ENCODE data around the gene APOM. TPM values are rescaled to one million over a fixed set of nuclear protein-coding genes. Genes with fewer than 3 reads are reported as not detected.
A peak's percentile ranks its signal among the peaks of the same experiment; 100 is the strongest.

APOM gene
- total RNA-seq, 1 experiment from 2014 or later = 3.5 TPM

- no peak for TF ChIP-seq ERG (CRISPR knock-in tag; IDR thresholded peaks at IDR 0.05)
- no peak for TF ChIP-seq ZNF416 (CRISPR knock-in tag; IDR thresholded peaks at IDR 0.05)
- TF ChIP-seq GABPB1 (CRISPR knock-in tag; IDR thresholded peaks at IDR 0.05) = peak; percentile 76; the same call in 1 of the 2 replicates
- TF ChIP-seq SMAD3 (CRISPR knock-in tag; IDR thresholded peaks at IDR 0.05; ENCODE audit: borderline replicate concordance) = peak; percentile 71; the same call in 1 of the 2 replicates
- no peak for TF ChIP-seq PRRX2 (CRISPR knock-in tag; IDR thresholded peaks at IDR 0.05)
- no peak for TF ChIP-seq FOXJ3 (CRISPR knock-in tag; IDR thresholded peaks at IDR 0.05; ENCODE audit: borderline replicate concordance)
- no peak for TF ChIP-seq E2F4 (CRISPR knock-in tag; IDR thresholded peaks at IDR 0.05; ENCODE audit: borderline replicate concordance, low read depth)
- TF ChIP-seq RELA (CRISPR knock-in tag; IDR thresholded peaks at IDR 0.05; ENCODE audit: borderline replicate concordance) = no peak
- no peak for TF ChIP-seq MLX (CRISPR knock-in tag; IDR thresholded peaks at IDR 0.05)
- no peak for TF ChIP-seq ZMAT4 (CRISPR knock-in tag; IDR thresholded peaks at IDR 0.05)
- no peak for TF ChIP-seq ZNF423 (CRISPR knock-in tag; IDR thresholded peaks at IDR 0.05)
- TF ChIP-seq ZNF263 (CRISPR knock-in tag; IDR thresholded peaks at IDR 0.05; ENCODE audit: low read depth) = no peak
- no peak for TF ChIP-seq TP53 (CRISPR knock-in tag; IDR thresholded peaks at IDR 0.05)
- TF ChIP-seq ZNF219 (CRISPR knock-in tag; IDR thresholded peaks at IDR 0.05; ENCODE audit: borderline replicate concordance) = no peak
- TF ChIP-seq RORB (CRISPR knock-in tag; IDR thresholded peaks at IDR 0.05) = no peak
- TF ChIP-seq CTCF (IDR thresholded peaks at IDR 0.05) = no peak
- TF ChIP-seq ZNF671 (CRISPR knock-in tag; IDR thresholded peaks at IDR 0.05) = no peak
- no peak for TF ChIP-seq NFE2L1 (CRISPR knock-in tag; IDR thresholded peaks at IDR 0.05)
- no peak for TF ChIP-seq ZSCAN18 (CRISPR knock-in tag; IDR thresholded peaks at IDR 0.05)
- TF ChIP-seq SMAD4 (CRISPR knock-in tag; IDR thresholded peaks at IDR 0.05) = no peak
Observed at GRCh38 chr6:31665501-31666336, 10.0 kb downstream of the APOM start, which contains the start of gene CSNK2B (continued).
